Activated naive CD8-positive, alpha-beta T cell treated with anti-CD3 and anti-CD28 coated beads, Interleukin-2, amount 50 U/mL, for 24 hours (primary cell): ENCODE data around the gene CACNA1H.

ENCODE experiments used
- ATAC-seq: fragments of 150-1000 bp; cut with Tn5 transposase; one replicate; pipeline ENCODE4 v1.10.0; 2021
- DNase-seq: peaks from one replicate; pipeline ENCODE4 v3.0.0; 2021
- H3K27ac Mint-ChIP-seq: one replicate; pipeline ENCODE4 v1.8.0; 2021; ENCODE audit warnings: mild to moderate bottlenecking, mixed read lengths
- H3K27me3 Mint-ChIP-seq: one replicate; pipeline ENCODE4 v1.8.0; 2021; ENCODE audit warnings: mixed read lengths
- H3K36me3 Mint-ChIP-seq: one replicate; pipeline ENCODE4 v1.8.0; 2021; ENCODE audit warnings: low read depth, mixed read lengths
- H3K4me1 Mint-ChIP-seq: one replicate; pipeline ENCODE4 v1.8.0; 2021; ENCODE audit warnings: mixed read lengths
- H3K4me3 Mint-ChIP-seq: one replicate; pipeline ENCODE4 v1.8.0; 2021; ENCODE audit warnings: mild to moderate bottlenecking, moderate library complexity, mixed read lengths
- H3K9me3 Mint-ChIP-seq: one replicate; pipeline ENCODE4 v1.8.0; 2021; ENCODE audit warnings: mixed read lengths

The CACNA1H gene

GRCh38 chr16:1143761-1144450 lies 9.0 kb upstream of the CACNA1H start:
- Mint-ChIP-seq H3K4me1 (no peaks in the 10 kb centered on the region), H3K9me3 (no peaks in the 10 kb centered on the region), H3K27ac (no peak overlapping the region), H3K27me3 (peaks cover under 1% of the 10 kb centered on the region), H3K4me3 (no peak overlapping the region), H3K36me3 (no peaks in the 10 kb centered on the region)
- no peak for ATAC-seq
- no peak for DNase-seq

GRCh38 chr16:1144476-1145382 lies 8.2 kb upstream of the CACNA1H start:
- ATAC-seq, result no peak
- no peak overlapping the region for H3K4me3 Mint-ChIP-seq
- H3K27ac Mint-ChIP-seq, result no peak overlapping the region
- H3K36me3 Mint-ChIP-seq, result no peaks in the 10 kb centered on the region
- H3K9me3 Mint-ChIP-seq, result no peaks in the 10 kb centered on the region
- H3K4me1 Mint-ChIP-seq, result no peaks in the 10 kb centered on the region
- no peak for DNase-seq
- H3K27me3 Mint-ChIP-seq, result no peaks in the 10 kb centered on the region

- no peaks in the 10 kb centered on the region for H3K4me1 Mint-ChIP-seq
- H3K36me3 Mint-ChIP-seq, result no peaks in the 10 kb centered on the region
- no peak for ATAC-seq
- H3K27me3 Mint-ChIP-seq, result no peaks in the 10 kb centered on the region
- H3K9me3 Mint-ChIP-seq, result no peaks in the 10 kb centered on the region
- H3K4me3 Mint-ChIP-seq, result no peak overlapping the region
- DNase-seq, result no peak
- H3K27ac Mint-ChIP-seq, result no peak overlapping the region
Observed at GRCh38 chr16:1145383-1146100, 7.4 kb upstream of the CACNA1H start.

- no peak for DNase-seq
- peaks cover under 1% of the 10 kb centered on the region for H3K27me3 Mint-ChIP-seq
- H3K4me3 Mint-ChIP-seq, result no peak overlapping the region
- H3K9me3 Mint-ChIP-seq, result no peaks in the 10 kb centered on the region
- H3K36me3 Mint-ChIP-seq, result no peaks in the 10 kb centered on the region
- H3K27ac Mint-ChIP-seq, result no peak overlapping the region
- H3K4me1 Mint-ChIP-seq, result no peaks in the 10 kb centered on the region
- ATAC-seq, result no peak
Observed at GRCh38 chr16:1146409-1146808, 6.5 kb upstream of the CACNA1H start.

- Mint-ChIP-seq H3K4me3 (no peak overlapping the region), H3K36me3 (no peaks in the 10 kb centered on the region), H3K27me3 (peaks cover 2% of the 10 kb centered on the region), H3K27ac (no peak overlapping the region), H3K9me3 (no peaks in the 10 kb centered on the region), H3K4me1 (no peaks in the 10 kb centered on the region)
- ATAC-seq (no peak), DNase-seq (no peak)
Observed at GRCh38 chr16:1147027-1147426, 5.9 kb upstream of the CACNA1H start.

- H3K27me3 Mint-ChIP-seq, result peaks cover 2% of the 10 kb centered on the region
- no peak overlapping the region for H3K27ac Mint-ChIP-seq
- H3K4me3 Mint-ChIP-seq, result no peak overlapping the region
- H3K9me3 Mint-ChIP-seq, result no peaks in the 10 kb centered on the region
- no peaks in the 10 kb centered on the region for H3K36me3 Mint-ChIP-seq
- DNase-seq, result no peak
- no peaks in the 10 kb centered on the region for H3K4me1 Mint-ChIP-seq
- ATAC-seq, result no peak
Observed at GRCh38 chr16:1149101-1149636, 3.7 kb upstream of the CACNA1H start.

GRCh38 chr16:1150511-1150982 lies 2.4 kb upstream of the CACNA1H start:
- ATAC-seq (no peak), DNase-seq (no peak)
- no peaks in the 10 kb centered on the region for H3K36me3 Mint-ChIP-seq
- no peaks in the 10 kb centered on the region for H3K9me3 Mint-ChIP-seq
- H3K27me3 Mint-ChIP-seq, result peaks cover 8% of the 10 kb centered on the region
- no peak overlapping the region for H3K4me3 Mint-ChIP-seq
- no peak overlapping the region for H3K27ac Mint-ChIP-seq
- no peaks in the 10 kb centered on the region for H3K4me1 Mint-ChIP-seq

GRCh38 chr16:1151424-1152122 lies 1.3 kb upstream of the CACNA1H start:
- Mint-ChIP-seq H3K36me3 (no peaks in the 10 kb centered on the region), H3K27ac (no peak overlapping the region), H3K4me3 (no peak overlapping the region), H3K27me3 (peaks cover 11% of the 10 kb centered on the region), H3K4me1 (no peaks in the 10 kb centered on the region), H3K9me3 (no peaks in the 10 kb centered on the region)
- DNase-seq, result no peak
- ATAC-seq, result no peak

GRCh38 chr16:1152123-1152638 lies 725 bp upstream of the CACNA1H start:
- Mint-ChIP-seq H3K36me3 (no peaks in the 10 kb centered on the region), H3K4me1 (no peaks in the 10 kb centered on the region), H3K4me3 (peak overlapping the region; percentile 29), H3K27ac (no peak overlapping the region), H3K27me3 (peaks cover 11% of the 10 kb centered on the region), H3K9me3 (no peaks in the 10 kb centered on the region)
- ATAC-seq, result no peak
- DNase-seq, result peak; percentile 20

GRCh38 chr16:1153480-1154160 lies 714 bp downstream of the CACNA1H start:
- H3K4me3 Mint-ChIP-seq, result no peak overlapping the region
- no peak overlapping the region for H3K27ac Mint-ChIP-seq
- no peaks in the 10 kb centered on the region for H3K4me1 Mint-ChIP-seq
- peaks cover 11% of the 10 kb centered on the region for H3K27me3 Mint-ChIP-seq
- no peaks in the 10 kb centered on the region for H3K9me3 Mint-ChIP-seq
- ATAC-seq, result no peak
- no peak for DNase-seq
- H3K36me3 Mint-ChIP-seq, result no peaks in the 10 kb centered on the region

GRCh38 chr16:1154291-1154886 lies 1.5 kb downstream of the CACNA1H start:
- Mint-ChIP-seq H3K36me3 (no peaks in the 10 kb centered on the region), H3K27me3 (peaks cover 11% of the 10 kb centered on the region), H3K27ac (no peak overlapping the region), H3K4me1 (no peaks in the 10 kb centered on the region), H3K9me3 (no peaks in the 10 kb centered on the region), H3K4me3 (no peak overlapping the region)
- DNase-seq (no peak), ATAC-seq (no peak)

- no peak overlapping the region for H3K27ac Mint-ChIP-seq
- H3K9me3 Mint-ChIP-seq, result no peaks in the 10 kb centered on the region
- ATAC-seq (no peak), DNase-seq (no peak)
- no peaks in the 10 kb centered on the region for H3K4me1 Mint-ChIP-seq
- H3K36me3 Mint-ChIP-seq, result no peaks in the 10 kb centered on the region
- H3K27me3 Mint-ChIP-seq, result peaks cover 11% of the 10 kb centered on the region
- H3K4me3 Mint-ChIP-seq, result no peak overlapping the region
Observed at GRCh38 chr16:1154887-1155331, 2.0 kb downstream of the CACNA1H start.
